C1 segment of cervical spinal cord (tissue), 14 donors: Measurements from ENCODE around the gene SFXN1.
A peak's percentile ranks its signal among the peaks of the same experiment; 100 is the strongest.
"Not testable (repeated sequence)": the region's sequence is repeated elsewhere in the genome, so short reads cannot be mapped to it uniquely, and the experiment has no call there.

Experiments
- DNase-seq, 14 donors: peaks; one replicate each; lab custom pipeline; 2025; lab: John Stamatoyannopoulos, UW

SFXN1 gene

GRCh38 chr5:175494264-175495183, 16.2 kb downstream of the SFXN1 start:
- no peak for DNase-seq

DNA sequence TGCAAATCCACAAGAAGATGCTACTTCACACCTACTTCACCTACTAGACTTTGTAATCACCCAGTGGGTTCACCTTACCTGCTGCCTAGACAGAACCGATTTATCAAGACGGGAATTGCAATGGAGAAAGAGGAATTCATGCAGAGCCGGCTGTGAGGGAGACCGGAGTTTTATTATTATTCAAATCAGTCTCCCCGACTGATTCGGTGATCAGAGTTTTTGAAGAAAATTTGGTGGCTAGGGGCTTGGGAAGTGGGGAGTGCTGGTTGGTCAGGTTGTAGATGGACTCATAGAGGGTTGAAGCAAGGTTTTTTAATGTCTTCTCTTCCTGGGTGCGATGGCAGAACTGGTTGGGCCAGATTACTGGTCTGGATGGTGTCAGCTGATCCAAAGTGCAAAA, 23.4 kb downstream of the SFXN1 start:
- no peak for DNase-seq

GRCh38 chr5:175507671-175508070, 29.3 kb downstream of the SFXN1 start:
- not testable (repeated sequence) for DNase-seq

DNA sequence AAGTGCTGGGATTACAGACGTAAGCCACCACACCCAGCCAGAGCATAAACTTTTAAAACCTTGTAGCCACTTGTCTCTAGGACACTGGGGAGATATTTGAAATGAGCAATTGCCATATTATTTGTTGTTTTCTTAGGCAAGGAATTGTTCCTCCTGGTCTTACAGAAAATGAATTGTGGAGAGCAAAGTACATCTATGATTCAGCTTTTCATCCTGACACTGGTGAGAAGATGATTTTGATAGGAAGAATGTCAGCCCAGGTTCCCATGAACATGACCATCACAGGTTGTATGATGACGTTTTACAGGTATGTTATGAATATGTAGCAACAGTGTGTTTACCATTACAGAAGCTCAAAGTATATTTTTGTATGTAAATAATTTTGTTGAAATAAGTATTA, 30.5 kb downstream of the SFXN1 start:
- no peak for DNase-seq

- DNase-seq: no peak
Measured at GRCh38 chr5:175513297-175513696, 34.9 kb downstream of the SFXN1 start.

GRCh38 chr5:175513726-175514125, 35.4 kb downstream of the SFXN1 start:
- DNase-seq: no peak

DNA sequence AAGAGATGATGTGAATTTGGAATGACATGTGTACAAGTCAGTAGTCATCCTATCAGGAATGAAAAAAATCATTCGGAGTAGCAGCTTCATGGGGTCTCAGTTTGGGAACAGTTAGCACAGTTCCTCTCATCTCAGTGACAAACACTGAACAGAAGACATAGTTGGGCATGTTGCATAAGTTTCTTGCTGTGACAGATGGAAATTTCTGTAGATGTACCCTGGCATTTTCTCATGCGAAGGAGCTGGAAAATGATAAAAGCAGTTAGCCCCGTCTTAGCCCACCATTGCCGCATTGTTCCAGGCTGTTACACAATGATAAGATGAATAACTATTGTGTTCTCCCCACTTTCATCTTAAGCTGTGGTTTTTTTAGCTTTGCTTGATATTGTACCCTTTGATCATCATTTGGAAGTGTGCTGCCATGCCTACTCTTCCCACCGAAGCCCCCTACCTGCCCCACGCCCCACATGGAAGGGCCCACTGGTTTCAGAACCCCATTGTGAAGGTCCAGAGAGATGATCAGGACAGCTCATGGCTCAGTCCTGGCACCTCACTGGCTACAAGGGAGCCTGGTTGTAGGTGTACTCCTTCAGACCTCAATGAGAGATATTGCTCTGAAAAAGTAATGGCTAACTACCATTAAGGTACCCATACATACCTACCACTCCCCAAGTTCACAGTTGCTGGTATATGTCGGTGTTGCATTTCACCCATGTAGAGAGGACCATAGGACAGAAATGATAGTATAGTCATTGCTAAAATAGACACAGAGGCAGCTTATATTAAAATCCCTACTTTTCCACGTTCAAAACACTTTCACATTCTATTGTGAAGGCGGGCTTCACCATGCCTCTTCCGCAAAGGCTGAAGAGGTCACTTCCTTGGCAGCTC, 38.8 kb downstream of the SFXN1 start:
- no peak for DNase-seq

- DNase-seq: no peak
Measured at GRCh38 chr5:175517824-175518450, 39.6 kb downstream of the SFXN1 start.

GRCh38 chr5:175519006-175519405, 40.6 kb downstream of the SFXN1 start:
- no peak for DNase-seq

- no peak for DNase-seq
Measured at GRCh38 chr5:175520321-175520720, 42.0 kb downstream of the SFXN1 start.

DNA sequence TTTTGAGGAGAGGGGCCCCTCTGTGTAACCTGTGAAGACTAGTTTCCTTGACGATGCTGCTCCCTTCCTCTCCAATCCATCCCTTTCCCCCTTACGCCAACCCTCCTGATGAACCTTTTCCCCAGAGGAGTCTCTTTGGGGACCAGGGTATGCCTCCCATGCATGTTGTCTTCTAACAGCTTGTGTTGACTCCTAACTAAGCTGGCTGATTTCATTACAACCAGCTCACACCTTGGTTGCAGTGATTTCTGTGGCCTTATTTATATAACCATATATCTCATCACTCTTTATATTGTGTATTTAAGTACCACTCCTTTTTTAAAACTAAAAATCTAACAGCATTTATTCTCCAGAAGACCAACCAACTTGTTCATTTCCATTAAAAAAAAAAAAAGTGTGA, 42.5 kb downstream of the SFXN1 start:
- DNase-seq: no peak

GRCh38 chr5:175521313-175521833, 43.0 kb downstream of the SFXN1 start:
- no peak for DNase-seq

GRCh38 chr5:175523292-175523691, 44.9 kb downstream of the SFXN1 start:
- no peak for DNase-seq

- DNase-seq: no peak
Measured at GRCh38 chr5:175524211-175524610, 45.9 kb downstream of the SFXN1 start.

- DNase-seq: no peak
Measured at GRCh38 chr5:175526691-175527090, 48.3 kb downstream of the SFXN1 start.

DNA sequence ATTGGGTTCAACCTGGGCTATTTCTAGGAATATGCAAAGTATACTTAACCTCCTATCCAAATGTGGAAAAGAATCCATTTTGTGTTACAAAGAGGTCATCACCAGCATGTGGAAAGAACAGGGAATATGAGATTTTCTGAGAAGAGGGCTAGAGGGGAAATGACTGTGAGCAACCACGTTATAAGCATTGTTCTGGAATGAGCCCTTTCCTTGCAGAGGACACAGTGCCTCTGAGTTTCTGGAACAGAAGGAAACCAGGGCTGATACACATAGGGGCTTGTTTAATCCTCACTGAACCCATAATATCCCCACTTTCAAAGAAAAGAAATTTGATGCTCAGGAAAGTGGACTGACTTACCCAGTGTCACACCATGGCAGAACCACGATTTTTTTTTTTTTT, 53.0 kb downstream of the SFXN1 start:
- no peak for DNase-seq

DNA sequence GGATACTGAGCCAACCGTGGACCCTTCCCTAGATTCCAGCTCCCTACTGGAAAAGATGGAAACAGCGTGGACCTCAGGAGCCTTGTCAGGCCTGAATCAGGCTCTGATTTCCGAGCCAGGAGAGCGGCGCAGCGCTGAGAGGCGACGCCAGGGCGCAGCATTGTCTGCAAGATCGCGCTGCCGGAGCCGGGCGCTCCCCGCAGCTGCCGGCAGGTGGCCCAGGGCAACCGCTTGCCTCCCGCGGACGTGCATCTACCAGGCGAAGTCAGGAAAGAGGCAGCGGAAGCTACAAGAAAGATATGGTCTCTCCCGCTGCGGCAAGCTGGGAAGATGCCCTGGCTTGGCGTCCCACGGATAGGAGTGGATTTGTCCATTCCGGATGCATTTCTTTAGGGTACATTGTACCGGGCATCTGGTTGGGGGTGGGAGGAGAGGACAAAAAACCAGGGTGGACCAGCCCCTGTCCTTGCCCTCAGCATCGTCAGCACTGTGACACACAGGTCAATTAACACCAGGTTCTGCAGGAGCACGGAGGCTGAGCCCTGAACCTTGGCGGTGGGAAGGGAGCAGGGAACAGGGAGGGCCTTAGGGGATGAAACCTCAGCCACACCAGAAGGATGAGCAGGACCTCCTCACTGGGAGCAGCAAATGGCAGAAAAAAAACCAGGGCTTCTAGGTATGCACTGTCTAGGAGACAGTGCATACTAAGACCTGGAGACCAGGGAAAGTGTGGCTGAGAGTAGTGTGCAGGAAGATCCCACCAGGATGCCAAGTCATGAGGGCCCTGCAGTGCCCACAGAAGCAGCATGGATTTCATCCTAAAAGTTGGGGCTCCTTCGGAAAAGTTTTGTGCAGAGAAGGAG, 55.9 kb downstream of the SFXN1 start:
- DNase-seq: peak in 13 of 14 donors; percentile 7 to 81 (median 59)

DNA sequence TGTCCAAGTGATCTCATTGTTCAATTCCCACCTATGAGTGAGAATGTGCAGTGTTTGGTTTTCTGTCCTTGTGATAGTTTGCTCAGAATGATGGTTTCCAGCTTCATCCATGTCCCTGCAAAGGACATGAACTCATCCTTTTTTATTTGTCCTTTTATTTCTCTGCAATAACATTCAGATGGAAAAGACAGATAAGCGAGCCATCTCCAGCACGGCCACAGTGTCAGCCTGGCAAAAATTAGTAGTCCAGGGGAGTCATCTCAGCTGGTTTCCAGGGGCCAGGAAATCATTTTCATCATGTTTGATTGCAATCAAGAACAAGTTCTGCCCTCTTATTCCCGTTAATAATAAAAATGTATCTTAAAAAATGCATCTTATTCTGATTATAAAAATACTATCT, 57.0 kb downstream of the SFXN1 start:
- DNase-seq: not testable (repeated sequence)

DNA sequence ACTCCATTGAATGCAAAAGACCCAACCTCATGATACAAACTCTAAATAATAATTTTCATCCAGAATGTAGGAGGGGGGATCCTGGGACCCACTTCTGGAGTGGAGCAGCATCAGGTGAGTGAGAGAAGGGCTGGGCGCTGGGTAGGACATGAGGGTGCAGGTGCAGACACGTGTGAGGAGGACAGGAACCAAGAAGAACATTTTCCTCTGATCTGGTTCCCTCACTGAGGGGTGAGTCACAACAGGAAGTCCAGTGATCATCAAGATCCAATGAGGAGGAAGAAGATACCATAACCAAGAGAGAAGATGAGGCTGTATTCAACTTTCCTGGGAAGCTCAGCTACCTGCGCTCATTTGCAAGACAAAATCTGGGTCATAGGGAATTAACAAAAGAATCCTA, 57.4 kb downstream of the SFXN1 start:
- no peak for DNase-seq

- DNase-seq: no peak
Measured at GRCh38 chr5:175538576-175538975, 60.2 kb downstream of the SFXN1 start.

GRCh38 chr5:175539936-175540335, 61.6 kb downstream of the SFXN1 start:
- no peak for DNase-seq
